CD1c-positive myeloid dendritic cell (primary cell): ENCODE results near the gene ZNF766.
"Not testable (repeated sequence)": the region's sequence is repeated elsewhere in the genome, so short reads cannot be mapped to it uniquely, and the experiment has no call there.

Experiments used
- DNase-seq: peaks from one replicate; pipeline ENCODE4 v3.0.0-alpha.2; 2016; ENCODE audit errors: extremely low spot score

Gene ZNF766

DNA sequence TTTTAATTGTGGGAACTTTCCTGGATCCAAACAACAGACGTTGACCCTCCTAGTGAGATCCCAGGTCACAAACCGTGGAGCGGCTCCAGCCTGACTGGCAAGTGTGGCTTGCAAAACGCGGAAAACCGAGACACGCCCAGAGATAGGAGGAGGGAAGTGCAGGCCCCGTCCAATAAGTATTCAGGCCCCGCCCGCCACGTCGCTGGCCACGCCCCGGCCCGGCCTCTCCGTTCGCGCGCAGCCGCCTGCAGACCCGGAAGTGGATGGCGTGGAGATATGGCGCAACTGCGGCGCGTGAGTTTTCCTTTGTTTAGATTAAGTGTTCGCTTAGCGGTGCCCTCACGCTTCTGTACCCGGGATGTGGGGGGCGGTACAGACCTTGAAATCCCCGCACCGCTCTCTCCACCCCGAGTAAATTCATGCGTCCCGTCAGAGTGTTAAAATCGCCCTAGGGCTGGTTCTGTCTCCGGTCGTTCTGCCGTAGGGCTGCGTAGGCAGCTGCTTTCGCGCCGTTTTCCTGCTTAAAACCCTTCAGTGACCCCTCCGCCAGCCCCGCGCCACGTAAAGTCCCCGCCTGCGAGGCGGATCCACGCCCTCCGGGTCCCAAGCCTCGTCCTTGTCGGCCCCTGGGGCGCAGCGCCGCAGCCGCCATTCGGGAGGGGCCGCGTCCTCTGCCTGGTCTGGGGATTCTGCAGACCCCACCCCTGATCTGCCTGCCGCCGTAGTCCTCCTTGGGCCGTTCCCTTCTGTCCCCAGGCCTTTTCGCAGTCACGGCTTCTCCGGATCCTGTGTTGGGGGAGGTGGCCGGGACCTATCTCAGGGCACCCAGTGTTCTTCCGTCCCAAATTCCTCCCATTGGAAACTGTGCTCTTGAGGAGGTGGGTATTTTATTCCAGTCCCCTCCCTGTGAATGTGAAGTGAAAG, at the start of gene ZNF766:
Gene ZNF766, plus strand, starts transcription at position 250 of the 924 bp plus-strand sequence. Its CDS starts 27 bp downstream, at position 277.
- DNase-seq, result peak; percentile 98

DNA sequence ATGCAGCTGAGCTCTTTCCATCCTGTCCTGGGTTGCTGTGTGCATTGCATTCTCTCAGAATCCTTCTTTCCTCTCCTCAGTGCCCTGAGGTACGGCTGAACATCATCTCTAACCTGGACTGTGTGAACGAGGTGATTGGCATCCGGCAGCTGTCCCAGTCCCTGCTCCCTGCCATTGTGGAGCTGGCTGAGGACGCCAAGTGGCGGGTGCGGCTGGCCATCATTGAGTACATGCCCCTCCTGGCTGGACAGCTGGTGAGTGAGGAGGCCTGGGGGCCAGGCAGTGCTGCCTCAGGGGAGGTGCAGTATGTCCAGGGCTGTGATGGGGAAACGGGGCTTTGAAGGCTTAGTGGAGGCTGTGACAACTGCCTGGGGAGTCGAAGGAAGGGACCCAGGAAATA, 49.8 kb upstream of the ZNF766 start:
- no peak for DNase-seq

DNA sequence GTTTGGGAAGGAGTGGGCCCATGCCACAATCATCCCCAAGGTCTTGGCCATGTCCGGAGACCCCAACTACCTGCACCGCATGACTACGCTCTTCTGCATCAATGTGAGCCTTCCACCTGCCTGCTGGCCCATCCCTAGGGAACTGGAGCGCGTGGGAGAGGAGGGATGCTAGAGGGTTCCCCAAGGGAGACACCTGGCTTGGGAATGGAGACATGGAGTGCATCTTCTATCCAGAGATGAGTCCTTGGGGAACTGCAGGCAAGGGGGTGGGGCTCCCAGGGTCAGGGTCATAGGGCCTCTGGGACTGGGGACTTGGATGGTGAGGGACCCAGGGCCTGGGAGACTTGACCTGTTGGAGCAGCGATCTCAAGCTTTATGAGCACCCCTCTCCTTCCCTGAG, 48.4 kb upstream of the ZNF766 start:
- DNase-seq, result no peak

DNA sequence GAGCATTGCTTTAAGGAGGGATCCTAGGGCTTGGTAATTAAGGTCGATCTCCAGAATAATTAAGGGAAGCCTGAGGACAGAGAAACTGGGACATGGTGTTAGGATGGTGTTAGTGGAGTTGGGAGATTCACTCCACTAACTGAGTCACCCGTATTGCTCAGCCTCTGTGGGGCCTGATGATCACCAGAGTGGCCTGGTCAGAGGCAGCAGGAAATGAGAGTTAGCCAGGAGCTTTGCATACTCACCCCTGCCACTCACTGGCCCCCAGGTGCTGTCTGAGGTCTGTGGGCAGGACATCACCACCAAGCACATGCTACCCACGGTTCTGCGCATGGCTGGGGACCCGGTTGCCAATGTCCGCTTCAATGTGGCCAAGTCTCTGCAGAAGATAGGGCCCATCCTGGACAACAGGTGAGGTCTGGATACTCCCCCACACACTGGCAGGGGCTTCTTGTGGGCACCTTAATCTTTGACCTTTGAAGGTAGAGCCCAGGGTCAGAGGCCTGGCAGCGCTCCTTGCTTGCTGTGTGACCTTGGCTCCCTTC, 47.5 kb upstream of the ZNF766 start:
- no peak for DNase-seq

DNA sequence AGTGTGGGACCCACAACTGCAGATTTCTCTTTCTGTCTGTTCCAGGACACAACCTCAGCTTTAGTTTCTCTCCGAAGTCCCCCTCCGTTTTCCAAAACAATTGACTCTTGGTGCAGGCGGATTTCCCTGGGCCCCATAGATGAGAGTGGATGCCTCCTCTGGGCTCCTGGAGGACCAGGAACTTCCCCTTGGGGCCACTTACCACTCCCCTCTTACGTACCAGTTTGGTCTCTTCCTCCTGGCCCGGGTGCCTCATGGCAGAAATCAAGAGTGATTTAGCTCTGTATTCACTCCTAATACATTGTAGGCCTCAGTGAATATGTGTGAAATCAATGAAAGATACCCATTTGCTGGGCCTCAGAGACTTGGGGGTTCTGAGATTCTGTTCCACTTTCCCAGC, 45.2 kb upstream of the ZNF766 start:
- DNase-seq, result no peak

DNA sequence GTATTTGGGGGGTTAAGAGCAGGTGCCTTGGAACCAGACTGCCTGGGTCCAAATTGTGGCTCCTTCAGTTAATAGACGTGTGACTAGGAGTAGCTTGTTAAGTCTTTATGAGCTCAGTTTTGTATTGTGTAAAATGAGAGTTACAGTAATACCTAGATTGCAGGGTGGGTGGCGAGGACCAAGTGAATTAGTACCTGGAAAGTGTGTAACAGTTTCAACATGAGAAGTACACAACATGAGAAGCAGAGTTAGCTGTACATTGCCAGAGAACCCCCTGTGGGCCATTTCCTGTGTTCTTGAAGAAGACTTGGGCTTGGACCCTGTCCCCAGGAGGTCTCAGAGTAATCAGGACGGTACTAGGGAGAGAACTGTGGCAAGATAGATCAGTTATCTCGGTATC, 42.7 kb upstream of the ZNF766 start:
- no peak for DNase-seq

DNA sequence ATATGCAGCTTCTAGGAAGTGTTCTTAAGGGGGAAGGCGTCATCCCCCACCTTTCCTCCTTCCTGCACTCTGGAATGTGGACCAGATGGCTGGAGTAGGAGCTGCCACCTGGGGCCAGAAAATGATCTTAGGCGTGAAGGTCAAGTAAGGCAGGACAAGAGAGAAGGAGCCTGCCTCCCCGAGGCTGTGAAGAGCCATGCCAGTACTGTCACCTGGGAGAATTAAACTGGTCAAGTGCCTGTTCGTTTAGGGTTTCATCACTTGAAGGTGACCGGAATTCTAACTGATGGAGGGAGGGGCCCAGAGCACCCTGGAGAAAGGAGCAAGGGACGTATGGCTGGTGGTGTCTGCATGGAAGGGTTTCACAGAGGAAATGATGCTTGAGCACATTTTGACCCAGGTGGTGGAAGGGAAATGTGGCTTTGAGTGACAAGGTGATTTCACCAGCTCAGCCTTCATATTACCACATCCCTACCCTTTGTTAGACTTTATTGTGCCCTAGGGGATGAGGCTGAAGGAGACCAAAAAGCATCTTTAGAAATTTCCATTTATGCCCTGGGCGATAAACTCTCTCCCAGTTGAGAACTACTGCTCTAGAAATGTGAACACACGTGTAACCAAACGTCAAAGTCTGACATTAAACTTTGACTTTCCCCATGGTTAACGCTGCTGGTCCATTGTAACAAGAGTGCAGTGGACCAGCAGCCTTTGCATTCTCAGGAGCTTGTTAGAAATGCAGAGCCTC, 42.0 kb upstream of the ZNF766 start:
- no peak for DNase-seq

DNA sequence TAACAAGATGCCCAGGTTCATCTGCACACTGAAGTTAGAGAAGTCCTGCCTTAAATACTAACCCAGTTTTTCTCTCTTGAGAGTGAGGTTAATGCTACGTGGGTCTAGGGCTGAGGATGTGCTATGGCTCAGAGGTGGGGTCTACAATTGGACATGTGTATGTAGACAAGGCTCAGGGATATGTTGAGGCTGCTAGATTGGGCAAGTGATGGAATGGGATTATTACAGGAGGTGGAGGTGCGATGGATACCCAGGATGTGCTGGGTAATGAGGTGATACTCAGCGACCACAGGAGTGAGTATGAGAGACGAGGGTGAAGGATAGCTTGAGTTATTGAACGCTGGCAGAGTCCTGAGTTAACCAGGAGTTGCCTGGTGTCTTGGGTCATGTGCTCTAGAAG, 41.4 kb upstream of the ZNF766 start:
- DNase-seq, result no peak

DNA sequence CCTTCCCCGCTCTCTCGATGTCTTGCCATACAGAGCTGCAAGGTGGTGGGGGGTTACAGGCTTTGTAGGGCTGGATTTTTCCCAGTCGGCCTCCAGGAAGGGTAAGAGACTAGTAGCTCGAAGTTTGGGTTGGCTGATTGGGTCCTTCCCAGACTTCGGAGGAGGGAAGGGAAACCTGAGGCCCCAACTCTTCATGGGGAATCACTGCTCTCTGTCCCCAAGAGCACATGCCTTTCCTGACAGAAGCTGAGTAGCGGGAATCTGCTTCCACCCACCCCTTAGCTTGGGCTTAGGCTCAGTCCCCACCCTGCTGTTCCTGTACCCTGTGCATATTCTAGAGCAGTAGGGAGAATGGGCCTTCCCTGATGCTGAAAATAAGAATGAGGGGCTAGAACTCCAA, 39.9 kb upstream of the ZNF766 start:
- no peak for DNase-seq

DNA sequence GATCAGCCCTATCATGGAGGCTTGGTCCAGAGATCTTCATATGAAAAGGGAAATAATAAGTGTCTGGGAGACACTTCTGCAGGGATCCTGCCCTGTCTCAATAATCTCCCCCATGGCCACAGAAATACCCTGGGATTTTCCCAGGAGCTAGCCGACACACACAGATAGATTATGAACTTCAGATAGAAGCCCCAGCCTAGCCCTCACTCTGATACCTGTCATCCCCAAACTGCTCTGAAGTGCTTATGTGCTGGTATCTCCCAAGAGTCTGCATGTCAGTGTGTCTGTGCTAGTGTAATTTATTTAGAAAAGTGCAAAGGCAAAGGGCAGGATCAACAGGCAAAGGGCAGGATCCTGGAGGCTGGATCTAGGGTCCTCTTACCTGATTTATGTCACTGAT, 38.7 kb upstream of the ZNF766 start:
- no peak for DNase-seq

DNA sequence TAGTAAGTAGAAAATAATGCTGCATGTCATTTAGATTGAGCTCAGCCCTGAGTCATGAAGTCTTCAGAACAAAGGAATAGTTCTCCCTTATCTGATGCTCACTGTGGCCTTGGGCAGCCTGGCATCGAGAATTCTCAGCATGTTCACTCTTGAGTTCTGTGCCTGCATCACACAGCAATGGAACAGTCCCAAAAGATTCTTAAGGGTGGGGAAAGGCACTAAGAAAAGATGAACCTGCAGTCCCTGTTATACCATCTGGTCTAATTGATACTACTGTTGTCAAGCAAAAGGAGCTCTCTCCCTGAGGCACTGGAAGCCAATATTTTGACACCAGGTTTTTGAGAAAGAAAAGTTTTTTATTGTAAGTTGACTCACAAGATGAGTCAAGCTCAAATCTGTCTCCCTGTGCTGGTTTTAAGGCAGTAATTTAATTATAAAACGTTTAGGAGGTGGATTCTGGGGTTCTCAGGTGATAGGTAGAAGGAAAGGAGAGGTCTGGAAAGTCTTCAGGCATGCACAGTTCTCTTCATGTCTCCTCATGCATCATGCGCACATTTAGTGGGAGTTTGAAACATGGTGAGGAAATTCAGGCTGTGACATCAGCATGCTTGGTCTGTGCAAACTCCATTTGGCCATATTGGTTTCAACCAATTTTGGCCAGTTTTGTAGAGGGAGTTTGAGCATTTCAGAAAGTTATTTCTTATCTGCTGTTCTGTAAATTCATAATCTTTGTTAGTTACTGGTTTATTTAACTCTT, 38.1 kb upstream of the ZNF766 start:
- no peak for DNase-seq

DNA sequence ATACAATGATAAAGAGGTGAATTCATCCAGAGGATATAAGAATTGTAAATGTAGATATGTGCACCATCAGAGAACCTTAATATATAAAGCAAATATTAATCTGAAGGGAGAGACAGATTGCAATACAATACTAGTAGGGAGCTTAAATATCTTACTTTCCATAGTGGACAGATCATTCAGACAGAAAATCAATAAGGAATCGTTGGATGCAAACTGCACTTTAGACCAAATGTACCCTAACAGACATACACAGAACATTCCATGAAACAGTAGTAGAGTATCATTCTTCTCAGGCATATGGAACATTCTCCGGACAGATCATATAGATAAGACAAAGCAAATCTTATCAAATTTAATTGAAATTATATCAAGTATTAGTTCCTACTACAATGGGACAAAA, 35.0 kb upstream of the ZNF766 start:
- no peak for DNase-seq

DNA sequence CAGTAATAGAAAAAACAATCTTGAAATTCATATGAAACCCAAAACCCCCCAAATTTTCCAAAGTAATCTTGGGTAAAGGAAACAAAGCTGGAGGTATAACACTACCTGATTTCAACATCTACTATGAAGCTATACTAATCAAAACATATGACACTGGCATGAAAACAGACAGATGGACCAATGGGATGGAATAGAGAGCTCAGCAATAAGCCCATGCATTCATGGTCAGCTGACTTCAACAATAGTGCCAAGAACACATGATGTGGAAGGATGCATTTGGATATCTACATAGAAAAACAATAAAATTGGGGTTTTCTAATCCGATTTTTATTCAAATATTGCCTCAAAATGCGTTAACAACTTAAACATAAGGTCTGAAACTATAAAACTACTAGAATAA, 32.2 kb upstream of the ZNF766 start:
- no peak for DNase-seq

DNA sequence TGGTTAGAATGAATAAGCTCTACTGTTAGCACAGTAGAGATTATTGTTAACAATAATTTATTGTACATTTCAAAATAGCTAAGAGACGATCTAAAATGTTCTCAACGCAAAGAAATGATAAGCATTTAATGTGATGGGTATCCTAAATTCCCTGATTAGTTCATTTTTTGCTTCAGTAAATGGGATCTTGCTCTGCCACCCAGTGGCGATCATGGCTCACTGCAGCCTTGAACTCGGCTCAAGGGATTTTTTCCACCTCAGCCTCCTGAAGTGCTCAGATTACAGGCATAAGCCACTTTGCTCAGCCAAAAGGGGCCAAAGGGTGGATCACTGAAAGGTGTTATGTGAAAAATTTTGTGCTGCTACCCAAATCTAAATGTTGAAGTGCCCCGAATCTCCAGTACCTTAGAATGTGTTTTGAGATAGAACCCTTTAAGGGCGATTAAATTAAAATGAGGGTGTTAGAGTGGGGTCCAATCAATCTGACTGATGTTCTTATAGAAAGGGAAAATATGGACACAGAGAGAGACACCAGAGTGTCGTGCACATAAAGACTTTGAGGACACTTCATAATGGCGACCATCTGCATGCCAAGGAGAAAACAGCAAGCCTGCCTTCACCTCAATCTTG, 31.5 kb upstream of the ZNF766 start:
- DNase-seq, result peak; percentile 68

DNA sequence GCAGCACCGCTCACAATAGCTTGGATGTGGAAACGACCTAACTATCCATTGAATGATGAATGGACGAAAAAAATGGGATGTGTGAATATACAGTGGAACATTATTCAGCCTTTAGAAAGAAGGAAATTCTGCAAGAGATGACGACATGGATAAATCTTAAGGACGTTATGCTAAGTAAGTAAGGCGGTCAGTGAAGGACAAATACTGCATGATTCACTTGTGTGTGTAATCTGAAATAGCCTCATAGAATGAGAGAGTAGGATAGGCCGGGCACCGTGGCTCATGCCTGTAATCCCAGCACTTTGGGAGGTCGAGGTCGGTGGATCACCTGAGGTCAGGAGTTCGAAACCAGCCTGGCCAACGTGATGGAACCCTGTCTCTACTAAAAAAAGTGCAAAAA, 25.4 kb upstream of the ZNF766 start:
- DNase-seq, result no peak

DNA sequence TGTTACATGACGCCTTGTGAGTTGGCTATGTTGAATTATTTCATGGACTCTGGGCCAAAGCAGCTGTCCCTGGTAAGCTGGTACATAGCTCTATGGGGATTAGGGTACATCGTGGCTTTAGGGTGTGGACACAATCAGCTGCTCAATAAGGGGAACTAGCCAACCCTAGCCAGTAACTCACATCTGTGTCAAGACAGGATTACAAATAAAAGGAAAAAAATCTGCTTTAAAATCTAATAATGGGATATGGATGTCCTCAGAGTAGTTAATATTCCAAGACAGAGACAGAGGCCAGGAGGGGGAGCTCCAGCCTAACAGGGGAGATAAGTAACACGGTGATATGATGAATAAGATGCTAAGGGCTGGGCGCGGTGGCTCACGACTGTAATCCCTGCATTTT, 21.1 kb upstream of the ZNF766 start:
- peak; percentile 69 for DNase-seq

DNA sequence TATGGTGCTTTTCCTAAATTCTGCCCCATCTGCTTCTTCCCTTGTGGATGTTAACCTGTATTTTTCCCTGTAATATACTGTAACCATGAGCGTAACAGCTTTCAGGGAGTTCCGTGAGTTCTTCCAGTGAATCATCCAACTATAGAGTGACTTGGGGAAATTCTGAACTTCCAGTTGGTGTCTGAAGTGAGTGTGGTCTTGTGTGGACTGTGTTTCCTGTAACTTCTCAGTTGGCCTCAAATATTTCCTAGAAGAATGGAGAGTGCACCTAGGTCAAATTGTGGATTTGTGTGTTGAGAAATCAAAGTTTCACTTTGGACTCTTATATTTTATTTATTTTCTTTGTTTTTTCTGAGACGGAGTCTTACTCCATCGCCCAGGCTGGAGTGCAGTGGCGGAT, 11.0 kb upstream of the ZNF766 start:
- no peak for DNase-seq

DNA sequence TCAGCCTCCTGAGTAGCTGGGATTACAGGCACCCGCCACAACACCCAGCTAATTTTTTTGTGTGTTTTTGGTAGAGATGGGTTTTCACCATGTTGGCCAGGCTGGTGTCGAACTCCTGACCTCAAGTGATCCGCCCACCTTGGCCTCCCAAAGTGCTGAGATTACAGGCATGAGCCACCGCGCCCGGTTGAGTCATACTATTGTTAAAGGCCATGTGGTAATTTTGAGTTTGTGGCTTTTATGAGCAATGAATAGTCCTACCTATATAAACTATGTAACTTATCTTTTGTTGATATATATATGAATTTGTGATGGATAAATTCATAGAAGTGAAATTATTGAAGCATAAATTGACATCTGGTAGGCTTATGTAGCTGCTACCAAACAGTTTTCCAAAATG, 3.8 kb upstream of the ZNF766 start:
- not testable (repeated sequence) for DNase-seq

DNA sequence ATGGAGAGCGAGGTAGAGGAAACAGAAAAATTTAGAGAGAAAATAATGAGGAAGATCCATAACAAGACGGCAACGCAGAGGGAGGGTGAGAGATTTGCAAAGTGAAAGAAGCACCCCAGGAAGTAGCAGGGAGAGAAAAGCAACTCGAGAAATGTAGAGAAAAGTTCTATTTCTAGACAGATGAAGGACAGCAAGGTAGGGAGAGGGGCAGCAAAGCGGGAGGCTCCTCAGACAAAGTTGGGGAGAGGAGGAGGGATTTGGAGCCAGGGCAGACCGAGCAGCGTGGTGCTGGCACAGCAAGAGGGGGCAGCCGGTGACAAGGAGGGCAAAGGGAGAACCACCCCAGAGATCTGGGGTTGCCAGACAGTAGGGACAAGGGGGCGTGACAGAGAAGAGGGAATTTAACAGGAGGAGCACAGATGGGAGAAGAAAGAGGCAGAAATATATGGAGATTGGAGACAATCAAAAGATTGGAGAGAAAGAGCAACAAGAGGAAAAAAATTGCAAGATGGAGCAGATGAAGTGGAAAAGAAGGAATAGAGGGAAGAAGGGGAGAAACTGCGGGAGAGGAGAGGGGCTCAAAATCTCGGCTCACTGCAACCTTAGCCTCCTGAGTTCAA, 989 bp downstream of the ZNF766 start:
- peak; percentile 11 for DNase-seq

DNA sequence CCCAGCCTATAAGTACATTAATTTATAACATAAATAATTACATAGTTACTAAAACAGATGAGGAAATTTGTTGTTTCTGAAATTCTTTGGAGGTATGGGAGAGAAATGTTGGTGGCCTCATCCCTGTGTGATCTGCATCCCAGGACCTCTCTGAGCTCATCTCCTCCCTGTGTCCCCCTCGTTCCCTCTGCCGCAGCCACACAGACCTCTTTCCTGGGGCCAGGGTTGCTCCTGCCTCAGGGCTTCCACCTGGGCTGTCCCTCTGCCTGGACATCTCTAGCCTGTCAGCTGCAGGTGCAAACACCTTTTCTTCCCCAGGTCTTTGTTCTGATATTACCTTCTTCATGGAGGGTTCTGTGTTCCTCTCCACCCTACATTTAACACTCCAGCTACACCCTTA, 3.9 kb downstream of the ZNF766 start:
- DNase-seq, result no peak

DNA sequence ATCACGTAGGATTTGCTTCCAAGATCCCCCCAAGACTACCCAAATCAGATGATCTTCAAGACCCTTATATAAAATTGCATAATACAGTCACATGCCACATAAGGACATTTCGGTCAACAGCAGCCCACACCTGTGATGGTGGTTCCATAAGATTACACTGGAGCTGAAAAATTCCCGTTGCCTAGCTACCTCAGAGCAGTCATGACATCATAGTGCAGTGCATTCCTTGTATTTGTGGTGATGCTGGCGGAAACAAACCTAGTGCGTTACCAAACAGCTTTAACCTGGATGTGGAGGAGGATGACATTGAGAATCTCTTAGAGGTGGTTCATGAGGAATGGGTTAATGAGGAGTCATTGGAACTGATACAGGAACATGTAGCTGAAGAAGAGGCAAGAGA, 4.8 kb downstream of the ZNF766 start:
- no peak for DNase-seq
